Measurements from ENCODE around the gene C1QBP.
"Not testable (repeated sequence)": the region's sequence is repeated elsewhere in the genome, so short reads cannot be mapped to it uniquely, and the experiment has no call there.

The C1QBP gene

GRCh38 chr17:5431949-5432556, 6.9 kb downstream of the C1QBP start:
- TF ChIP-seq CTCF (IDR thresholded peaks at IDR 0.05; ENCODE audit: insufficient read depth, low read depth, low read length, missing control alignments), result no peak
- no peak overlapping the region for H3K4me3 ChIP-seq (ENCODE audit: low read depth, low read length)
- DNase-seq (ENCODE audit: low read depth), result no peak

GRCh38 chr17:5431234-5431633, 7.7 kb downstream of the C1QBP start:
- not testable (repeated sequence) for DNase-seq (ENCODE audit: low read depth)

GRCh38 chr17:5430413-5430999, 8.4 kb downstream of the C1QBP start:
- no peak overlapping the region for H3K4me3 ChIP-seq (ENCODE audit: low read depth, low read length)
- TF ChIP-seq CTCF (IDR thresholded peaks at IDR 0.05; ENCODE audit: insufficient read depth, low read depth, low read length, missing control alignments), result no peak
- no peak for DNase-seq (ENCODE audit: low read depth)

More at GRCh38 chr17:5431234-5431633, 7.7 kb downstream of the C1QBP start:
- not testable (repeated sequence) for H3K4me3 ChIP-seq (ENCODE audit: low read depth, low read length)

- TF ChIP-seq CTCF (IDR thresholded peaks at IDR 0.05; ENCODE audit: insufficient read depth, low read depth, low read length, missing control alignments), result no peak
- no peak for DNase-seq (ENCODE audit: low read depth)
- H3K4me3 ChIP-seq (ENCODE audit: low read depth, low read length), result no peak overlapping the region
These were observed 9.6 kb downstream of the C1QBP start for GRCh38 chr17:5429191-5429887.

GRCh38 chr17:5425826-5426225, 13.1 kb downstream of the C1QBP start:
- H3K4me3 ChIP-seq (ENCODE audit: low read depth, low read length), result no peak overlapping the region
- no peak for DNase-seq (ENCODE audit: low read depth)
- TF ChIP-seq CTCF (IDR thresholded peaks at IDR 0.05; ENCODE audit: insufficient read depth, low read depth, low read length, missing control alignments), result no peak

GRCh38 chr17:5424909-5425308, 14.0 kb downstream of the C1QBP start:
- H3K4me3 ChIP-seq (ENCODE audit: low read depth, low read length), result no peak overlapping the region
- TF ChIP-seq CTCF (IDR thresholded peaks at IDR 0.05; ENCODE audit: insufficient read depth, low read depth, low read length, missing control alignments), result no peak
- DNase-seq (ENCODE audit: low read depth), result no peak

- no peak overlapping the region for H3K4me3 ChIP-seq (ENCODE audit: low read depth, low read length)
- no peak for TF ChIP-seq CTCF (IDR thresholded peaks at IDR 0.05; ENCODE audit: insufficient read depth, low read depth, low read length, missing control alignments)
- no peak for DNase-seq (ENCODE audit: low read depth)
These were observed 16.4 kb downstream of the C1QBP start for GRCh38 chr17:5422505-5422904.

All from GM12865 (cell line).